ENCODE results near the gene ABCC11.

GRCh38 chr16:48146710-48147109, 100.6 kb downstream of the ABCC11 start:
- TF ChIP-seq CTCF (conservative IDR thresholded peaks at IDR 0.05), result no peak
- TF ChIP-seq EZH2 (IDR thresholded peaks at IDR 0.05; ENCODE audit: low read depth), result no peak
